Central memory CD4-positive, alpha-beta T cell (primary cell): ENCODE results near the gene ATP7B.
A peak's percentile ranks its signal among the peaks of the same experiment; 100 is the strongest.
"Not testable (repeated sequence)": the region's sequence is repeated elsewhere in the genome, so short reads cannot be mapped to it uniquely, and the experiment has no call there.

Experiments
- DNase-seq: peaks from one replicate; pipeline ENCODE4 v3.0.0; 2022
- total RNA-seq, 3 experiments: gene quantifications; one replicate each; lab custom pipeline; 2026; lab: John Stamatoyannopoulos, UW

The ATP7B gene
- total RNA-seq, result 2.7 to 4.7 (median 4.3) reads per million in 3 experiments

GRCh38 chr13:52010890-52011631 is at the start of gene ATP7B:
Gene ATP7B, minus strand, starts transcription at chr13:52011450. Its CDS starts 113 bp downstream, at chr13:52011337.
- DNase-seq, result peak; percentile 5

GRCh38 chr13:52053460-52053859 is 42.2 kb upstream of the ATP7B start:
- DNase-seq, result no peak

GRCh38 chr13:52051400-52051799 is 40.1 kb upstream of the ATP7B start:
- DNase-seq, result no peak

GRCh38 chr13:52048516-52048915 is 37.3 kb upstream of the ATP7B start:
- no peak for DNase-seq

GRCh38 chr13:52047463-52047862 is 36.2 kb upstream of the ATP7B start:
- no peak for DNase-seq

GRCh38 chr13:52043675-52044074 is 32.4 kb upstream of the ATP7B start:
- no peak for DNase-seq

- DNase-seq, result no peak
These were observed 24.8 kb upstream of the ATP7B start for GRCh38 chr13:52036037-52036436.

GRCh38 chr13:52034616-52035226 is 23.5 kb upstream of the ATP7B start:
- no peak for DNase-seq

- no peak for DNase-seq
These were observed 21.8 kb upstream of the ATP7B start for GRCh38 chr13:52033039-52033438.

- DNase-seq, result not testable (repeated sequence)
These were observed 19.2 kb upstream of the ATP7B start for GRCh38 chr13:52030401-52030800.

GRCh38 chr13:52029569-52029968 is 18.3 kb upstream of the ATP7B start:
- no peak for DNase-seq

GRCh38 chr13:52027832-52028231 is 16.6 kb upstream of the ATP7B start:
- DNase-seq, result no peak

GRCh38 chr13:52026246-52026626 is 15.0 kb upstream of the ATP7B start:
- DNase-seq, result no peak

GRCh38 chr13:52025475-52026245 is 14.4 kb upstream of the ATP7B start:
- DNase-seq, result no peak

GRCh38 chr13:52024481-52024880 is 13.2 kb upstream of the ATP7B start, which contains the start of gene UTP14C:
Gene UTP14C, plus strand, starts transcription at chr13:52024691. Its CDS starts 4,114 bp downstream, at chr13:52028805.
- DNase-seq, result no peak

- no peak for DNase-seq
These were observed 11.1 kb upstream of the ATP7B start for GRCh38 chr13:52022356-52022755.

GRCh38 chr13:52020191-52020590 is 8.9 kb upstream of the ATP7B start:
- no peak for DNase-seq

GRCh38 chr13:52016296-52016695 is 5.0 kb upstream of the ATP7B start:
- DNase-seq, result no peak

GRCh38 chr13:52012512-52012836 is 1.2 kb upstream of the ATP7B start:
- no peak for DNase-seq

GRCh38 chr13:52011632-52012511 is 622 bp upstream of the ATP7B start, which contains the start of gene ALG11:
Gene ALG11, plus strand, starts transcription at chr13:52012398. Its CDS starts 21 bp downstream, at chr13:52012419.
- peak; percentile 99 for DNase-seq

- DNase-seq, result no peak
These were observed 1.3 kb downstream of the ATP7B start for GRCh38 chr13:52009946-52010345.

GRCh38 chr13:52006523-52007245 is 4.6 kb downstream of the ATP7B start:
- DNase-seq, result no peak
